ENCODE results near the gene CDC37. TPM values are rescaled to one million over a fixed set of nuclear protein-coding genes. Genes with fewer than 3 reads are reported as not detected.
"Not testable (repeated sequence)": the region's sequence is repeated elsewhere in the genome, so short reads cannot be mapped to it uniquely, and the experiment has no call there.

Gene CDC37
- total RNA-seq, 1 experiment from 2014 or later: 526 TPM

DNA sequence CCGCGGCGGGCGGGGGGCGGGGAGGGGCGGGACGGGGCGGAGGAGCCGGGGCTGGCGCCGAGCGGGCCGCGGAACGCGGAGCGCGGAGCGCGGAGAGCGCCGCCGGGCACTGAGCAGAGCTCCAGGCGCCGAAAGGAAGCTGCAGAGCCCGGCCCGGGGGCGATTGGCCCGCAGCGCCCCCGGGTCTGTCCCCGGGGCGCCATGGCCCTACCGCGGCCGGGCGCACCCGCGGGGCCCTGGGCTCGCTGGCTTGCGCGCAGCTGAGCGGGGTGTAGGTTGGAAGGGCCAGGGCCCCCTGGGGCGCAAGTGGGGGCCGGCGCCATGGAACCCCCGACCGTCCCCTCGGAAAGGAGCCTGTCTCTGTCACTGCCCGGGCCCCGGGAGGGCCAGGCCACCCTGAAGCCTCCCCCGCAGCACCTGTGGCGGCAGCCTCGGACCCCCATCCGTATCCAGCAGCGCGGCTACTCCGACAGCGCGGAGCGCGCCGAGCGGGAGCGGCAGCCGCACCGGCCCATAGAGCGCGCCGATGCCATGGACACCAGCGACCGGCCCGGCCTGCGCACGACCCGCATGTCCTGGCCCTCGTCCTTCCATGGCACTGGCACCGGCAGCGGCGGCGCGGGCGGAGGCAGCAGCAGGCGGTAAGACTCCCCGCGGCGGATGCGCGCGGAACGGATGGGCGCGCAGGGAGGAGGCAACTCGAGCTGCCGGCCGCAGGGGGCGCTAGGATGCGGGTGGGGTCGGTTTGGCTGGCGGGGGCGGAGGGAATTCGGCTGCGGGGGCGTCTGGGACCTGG is 17.3 kb upstream of the CDC37 start, which contains the start of gene PDE4A:
Gene PDE4A (plus strand): TSS at position 95 of the 796 bp plus-strand sequence. CDS start 227 bp downstream, at position 322.
- peak; percentile 47 for DNase-seq (ENCODE audit: low read depth)

DNA sequence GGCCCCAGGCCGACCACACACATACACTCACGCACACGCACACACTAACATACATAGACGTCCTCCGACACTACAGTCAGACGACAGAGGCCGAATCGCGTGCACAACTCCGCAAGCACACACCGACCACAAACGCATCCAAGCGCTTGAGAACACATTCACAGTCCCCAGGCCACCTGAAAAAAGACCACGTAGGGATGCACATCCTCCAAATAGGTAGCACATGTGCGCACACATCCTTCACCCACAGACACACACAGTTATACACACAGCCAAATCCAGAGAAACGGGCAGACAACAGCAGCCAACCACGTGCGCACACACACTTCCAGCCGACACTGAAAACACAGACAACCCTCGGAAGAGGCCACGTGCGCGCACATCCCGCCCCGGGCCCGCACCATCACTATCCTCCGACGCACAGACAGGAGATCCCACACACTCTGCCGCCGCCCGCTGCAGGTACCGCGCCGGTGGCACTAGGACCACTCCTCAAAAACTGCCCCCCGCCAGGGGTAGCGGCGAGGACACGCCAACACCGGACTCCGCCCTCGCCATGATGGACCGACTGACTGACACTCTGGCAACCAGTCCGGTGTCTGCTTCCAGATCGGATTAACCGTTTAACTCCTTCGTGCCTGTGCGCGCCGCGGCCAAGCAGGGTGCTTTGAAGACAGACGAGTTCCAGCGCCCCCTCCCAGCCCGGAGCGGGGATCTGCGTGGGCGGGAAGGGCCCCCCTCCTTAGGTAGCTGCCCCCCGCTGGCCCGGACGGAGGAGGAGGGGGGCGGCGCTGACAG is 16.5 kb upstream of the CDC37 start:
- DNase-seq (ENCODE audit: low read depth): peak; percentile 88

DNA sequence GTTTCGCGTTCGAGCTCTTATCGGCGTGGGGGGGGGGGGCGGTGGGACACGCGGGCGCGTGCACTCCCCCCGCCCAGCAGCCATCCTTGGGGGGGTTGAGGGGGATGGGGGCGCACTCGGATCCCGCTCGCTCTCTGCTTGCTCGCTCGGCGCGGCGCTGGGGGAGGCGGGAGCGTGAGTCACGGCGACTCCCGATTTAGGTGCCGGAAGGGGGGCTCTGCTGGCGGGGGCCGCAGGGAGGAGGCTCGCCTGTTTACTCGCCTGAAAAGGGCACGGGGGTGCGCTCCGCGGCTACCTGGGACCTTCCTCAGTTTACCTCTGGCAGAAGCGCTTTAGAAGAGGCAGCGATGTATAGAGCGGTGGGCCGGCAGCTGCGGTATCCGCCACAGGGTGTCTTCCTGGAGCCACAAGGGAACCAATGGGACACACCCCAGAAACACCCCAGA is 15.9 kb upstream of the CDC37 start:
- DNase-seq (ENCODE audit: low read depth): peak; percentile 60

DNA sequence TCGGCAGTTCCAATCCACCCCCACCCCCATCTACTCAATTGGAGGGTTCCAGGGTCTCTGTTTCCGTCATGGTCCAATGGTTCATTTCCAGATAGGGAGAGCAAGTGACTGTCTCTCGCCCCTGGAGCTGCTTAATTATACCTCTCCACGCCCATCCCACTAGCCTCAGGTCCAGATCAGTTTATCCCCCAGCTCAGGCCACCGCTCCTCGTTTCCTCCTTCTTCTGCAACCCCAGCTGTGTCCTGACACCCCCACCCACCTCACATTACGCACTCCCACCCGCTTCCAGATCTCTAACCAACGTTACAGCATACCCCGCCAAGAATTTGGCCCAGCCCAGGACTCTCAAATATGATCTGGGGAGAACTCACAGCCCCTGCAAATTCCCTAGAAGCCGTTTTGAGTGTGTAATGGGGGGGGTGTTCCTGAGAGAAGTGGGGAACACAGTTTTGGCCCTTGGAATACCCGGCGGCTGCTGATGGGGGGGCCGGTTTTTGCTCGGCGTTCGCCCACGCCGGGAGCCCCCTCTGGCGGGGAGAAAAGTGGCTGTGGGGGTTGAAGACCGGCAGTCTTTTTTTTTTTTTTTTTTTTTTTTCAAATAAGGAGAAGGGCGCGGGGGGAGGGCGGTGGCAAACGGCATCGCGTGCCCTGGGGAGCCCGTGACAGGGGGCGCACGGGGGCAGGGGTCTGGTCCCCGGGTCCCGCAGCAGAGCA is 15.3 kb upstream of the CDC37 start:
- no peak for DNase-seq (ENCODE audit: low read depth)

DNA sequence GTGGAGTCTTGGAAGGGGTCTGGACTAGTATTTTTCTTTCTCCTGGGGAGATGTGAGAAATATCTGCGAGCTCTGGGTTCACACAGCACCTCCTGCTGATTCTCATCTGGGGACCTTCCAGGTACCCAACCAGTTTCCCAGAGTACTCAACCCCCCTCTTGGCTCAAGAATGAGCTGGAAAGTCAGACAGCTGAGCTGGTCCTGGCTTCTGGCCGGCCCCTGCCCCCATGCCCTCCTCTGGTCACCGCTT is 14.8 kb upstream of the CDC37 start:
- DNase-seq (ENCODE audit: low read depth): peak; percentile 37

DNA sequence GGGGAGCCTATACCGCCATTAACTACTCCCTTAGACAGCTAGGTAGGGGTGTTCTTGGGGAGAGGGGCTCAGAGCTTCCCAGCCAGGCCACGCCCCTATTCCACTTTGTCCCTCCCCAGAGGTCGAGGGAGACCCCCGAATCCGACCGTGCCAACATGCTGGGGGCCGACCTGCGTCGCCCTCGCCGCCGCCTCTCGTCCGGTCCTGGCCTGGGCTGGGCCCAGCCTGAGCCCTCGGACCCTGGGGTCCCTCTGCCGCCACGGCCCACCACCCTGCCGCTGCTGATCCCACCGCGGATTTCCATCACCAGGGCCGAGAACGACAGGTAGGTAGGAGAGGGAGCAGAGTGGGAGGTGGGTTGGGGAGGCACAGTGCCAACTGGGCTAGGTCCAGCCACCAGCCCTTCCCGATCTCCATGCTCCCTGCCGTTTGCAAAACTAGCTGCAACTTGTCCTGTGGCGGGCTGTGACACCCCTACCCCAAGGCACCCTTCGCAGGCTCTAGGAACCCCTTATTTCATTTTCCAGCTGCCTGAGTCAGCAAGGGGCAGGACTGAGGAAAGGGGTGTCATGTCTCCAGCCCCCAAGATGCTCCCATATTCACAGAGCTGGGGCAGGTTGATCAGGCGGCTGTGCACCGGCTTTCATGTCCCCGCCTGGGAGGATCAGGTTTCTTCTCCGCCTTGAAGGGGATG is 14.3 kb upstream of the CDC37 start:
- no peak for DNase-seq (ENCODE audit: low read depth)

DNA sequence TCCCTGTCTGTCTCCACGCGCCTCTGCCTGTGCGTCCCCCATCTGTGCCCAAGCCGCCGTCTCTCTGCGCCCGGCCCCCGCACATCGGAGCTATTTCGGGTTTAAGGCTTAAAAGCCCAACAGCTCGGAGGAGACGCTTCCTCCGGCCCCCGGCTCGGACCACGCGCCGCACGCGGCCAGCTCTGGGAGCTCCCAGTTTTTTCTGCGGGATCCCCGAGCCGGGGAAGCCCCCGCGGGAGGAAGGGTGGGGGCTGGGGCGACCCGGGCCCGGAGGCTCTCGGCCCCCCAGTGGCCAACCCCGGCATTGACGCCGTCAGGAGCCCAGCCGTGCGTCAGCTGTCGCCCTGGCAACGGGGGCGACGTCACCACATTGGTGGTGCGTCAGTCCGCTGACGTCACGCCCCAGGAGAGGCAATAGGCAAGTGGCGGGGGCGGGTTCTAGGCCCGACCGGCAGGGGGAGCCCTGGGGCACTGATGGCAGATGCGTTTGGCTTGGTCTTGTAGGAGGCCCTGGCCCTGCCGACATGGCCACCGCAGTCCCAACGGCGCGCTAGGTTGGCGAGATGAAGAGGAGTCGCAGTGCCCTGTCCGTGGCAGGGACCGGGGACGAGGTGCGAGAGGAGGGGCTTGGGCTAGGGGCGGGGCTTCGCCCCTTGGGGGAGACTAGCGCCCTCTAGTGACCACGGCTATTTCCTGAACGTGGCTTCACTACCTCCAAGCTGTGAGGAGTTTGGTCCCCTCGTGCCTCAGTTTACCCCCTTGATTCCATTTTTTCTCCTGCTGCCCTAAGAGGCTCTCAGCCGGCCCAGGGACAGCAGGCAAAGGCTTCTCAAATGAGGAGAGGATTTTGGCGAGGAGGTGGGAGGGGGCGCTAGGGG is 13.3 kb upstream of the CDC37 start:
- DNase-seq (ENCODE audit: low read depth): peak; percentile 77

DNA sequence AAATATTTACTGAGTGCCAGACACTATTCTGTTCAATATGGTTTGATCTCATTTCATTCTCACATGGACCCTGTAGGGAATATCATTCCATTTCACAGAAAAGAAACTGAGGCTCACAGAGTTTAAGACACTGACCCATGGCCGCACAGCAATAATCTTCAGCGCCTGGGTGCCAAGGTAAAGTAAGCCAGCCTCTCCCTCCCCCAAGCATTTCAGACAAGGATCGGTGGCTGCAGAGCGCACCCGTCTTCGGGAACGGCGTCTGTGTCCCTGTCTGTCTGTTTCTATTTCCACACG is 12.7 kb upstream of the CDC37 start:
- no peak for DNase-seq (ENCODE audit: low read depth)

DNA sequence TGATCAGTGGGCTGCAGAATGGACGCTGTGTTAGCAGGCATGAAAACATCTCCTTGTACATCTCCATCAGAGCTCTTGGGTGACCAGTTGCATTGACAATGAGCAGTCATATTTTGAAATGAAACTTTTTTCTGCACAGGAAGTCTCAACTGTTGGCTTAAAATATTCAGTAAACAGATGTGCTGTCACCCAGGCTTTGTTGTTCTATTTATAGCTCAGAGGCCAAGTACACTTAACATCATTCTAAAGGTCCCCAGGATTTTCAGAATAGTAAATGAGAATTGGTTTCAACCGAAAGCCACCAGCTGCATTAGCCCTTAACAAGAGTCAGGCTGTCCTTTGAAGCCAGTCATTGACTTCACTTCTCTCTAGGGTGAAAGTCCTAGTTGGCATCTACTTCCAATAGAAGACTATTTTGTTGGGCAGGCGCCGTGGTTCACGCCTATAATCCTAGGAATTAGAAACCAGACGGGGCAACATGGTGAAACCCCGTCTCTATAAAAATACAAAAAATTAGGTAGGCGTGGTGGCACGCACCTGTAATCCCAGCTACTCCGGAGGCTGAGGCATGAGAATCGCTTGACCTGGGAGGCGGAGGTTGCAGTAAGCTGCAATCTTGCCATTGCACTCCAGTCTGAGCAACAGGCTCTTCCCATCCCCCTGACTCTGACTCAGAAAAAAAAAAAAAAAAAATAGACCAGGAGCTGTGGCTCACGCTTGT is 9.1 kb upstream of the CDC37 start:
- no peak for DNase-seq (ENCODE audit: low read depth)

DNA sequence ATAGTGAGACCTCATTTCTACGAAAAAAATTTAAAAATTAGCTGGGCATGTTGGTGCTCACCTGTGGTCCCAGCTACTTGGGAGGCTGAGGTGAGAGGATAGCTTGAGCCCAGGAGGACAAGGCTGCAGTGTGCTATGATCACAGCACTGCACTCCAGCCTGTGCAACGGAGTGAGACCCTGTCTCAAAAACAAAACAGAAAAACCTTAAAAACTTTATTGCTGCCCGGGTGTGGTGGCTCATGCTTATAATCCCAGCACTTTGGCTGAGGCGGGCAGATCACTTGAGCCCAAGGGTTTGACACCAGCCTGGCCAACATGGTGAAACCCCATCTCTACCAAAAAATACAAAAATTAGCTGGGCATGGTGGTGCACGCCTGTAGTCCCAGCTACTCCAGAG is 7.9 kb upstream of the CDC37 start:
- not testable (repeated sequence) for DNase-seq (ENCODE audit: low read depth)

DNA sequence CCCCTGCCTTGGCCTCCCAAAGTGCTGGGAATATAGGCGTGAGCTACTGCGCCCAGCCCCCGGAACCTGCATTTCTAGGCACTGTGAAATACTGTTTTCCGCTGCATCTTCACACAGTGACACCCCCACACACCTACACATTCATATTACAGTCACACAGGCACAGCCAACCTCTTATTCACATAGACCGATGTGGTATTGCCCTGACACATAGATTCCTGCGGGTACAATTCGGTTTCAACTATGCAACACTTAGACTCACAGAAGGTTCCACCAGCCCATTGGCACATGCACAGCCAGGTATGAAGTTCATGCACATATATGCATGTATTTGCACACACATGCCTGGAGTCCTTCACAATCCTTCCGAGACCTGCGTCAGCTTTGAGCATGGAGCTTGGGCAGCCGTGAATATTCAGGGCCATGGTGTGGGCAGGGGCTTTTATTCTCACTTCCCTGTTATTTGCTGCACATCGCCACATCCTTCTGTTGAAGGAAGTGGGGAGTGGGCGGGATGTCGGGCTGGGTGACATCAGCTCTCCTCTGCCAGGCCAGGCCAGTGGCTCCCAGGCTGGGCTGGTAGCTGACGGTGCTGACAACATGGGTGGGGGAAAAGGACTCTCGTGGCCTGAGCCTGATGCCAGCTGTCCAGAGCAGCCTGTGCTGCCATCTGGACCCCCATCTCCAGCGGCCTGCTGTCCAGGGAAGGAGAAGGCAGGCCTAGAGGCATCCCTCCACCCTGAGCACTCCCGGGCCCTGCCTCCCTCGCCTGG is 5.4 kb upstream of the CDC37 start:
- DNase-seq (ENCODE audit: low read depth): no peak

DNA sequence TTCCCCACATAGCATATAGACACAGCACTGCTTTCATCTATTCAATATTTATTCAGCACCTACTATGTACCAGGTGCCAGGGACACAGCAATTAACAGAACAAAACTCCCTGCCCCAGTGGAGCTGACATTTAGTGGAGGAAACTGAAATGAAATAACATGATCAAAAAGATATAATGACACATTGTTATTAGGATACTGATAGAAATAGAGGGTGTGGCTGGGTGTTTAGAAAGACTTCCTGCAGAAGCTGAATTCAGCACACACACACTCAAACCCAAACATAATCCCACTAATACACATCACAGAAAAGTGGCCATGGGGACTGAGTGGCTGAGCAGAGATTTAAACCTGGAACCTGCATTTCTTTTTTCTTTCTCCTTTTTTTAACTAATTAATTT is 3.8 kb upstream of the CDC37 start:
- no peak for DNase-seq (ENCODE audit: low read depth)

DNA sequence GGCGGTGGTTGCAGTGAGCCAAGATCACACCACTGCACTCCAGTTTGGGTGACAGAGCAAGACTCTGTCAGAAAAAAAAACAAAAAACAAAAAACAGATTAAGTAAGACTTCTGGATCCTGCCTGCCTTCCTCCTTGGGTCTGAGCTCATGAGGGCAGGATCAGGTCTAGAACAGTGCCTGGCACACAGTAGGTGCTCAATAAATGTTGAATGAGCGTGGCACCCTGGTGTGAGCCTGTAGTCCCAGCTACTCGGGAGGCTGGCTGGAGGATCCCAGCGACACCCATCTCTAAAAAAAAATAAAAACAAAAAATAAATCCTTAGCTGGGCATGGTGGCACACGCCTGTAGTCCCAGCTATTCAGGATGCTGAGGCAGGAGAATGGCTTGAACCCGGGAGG is 2.8 kb upstream of the CDC37 start:
- no peak for DNase-seq (ENCODE audit: low read depth)

DNA sequence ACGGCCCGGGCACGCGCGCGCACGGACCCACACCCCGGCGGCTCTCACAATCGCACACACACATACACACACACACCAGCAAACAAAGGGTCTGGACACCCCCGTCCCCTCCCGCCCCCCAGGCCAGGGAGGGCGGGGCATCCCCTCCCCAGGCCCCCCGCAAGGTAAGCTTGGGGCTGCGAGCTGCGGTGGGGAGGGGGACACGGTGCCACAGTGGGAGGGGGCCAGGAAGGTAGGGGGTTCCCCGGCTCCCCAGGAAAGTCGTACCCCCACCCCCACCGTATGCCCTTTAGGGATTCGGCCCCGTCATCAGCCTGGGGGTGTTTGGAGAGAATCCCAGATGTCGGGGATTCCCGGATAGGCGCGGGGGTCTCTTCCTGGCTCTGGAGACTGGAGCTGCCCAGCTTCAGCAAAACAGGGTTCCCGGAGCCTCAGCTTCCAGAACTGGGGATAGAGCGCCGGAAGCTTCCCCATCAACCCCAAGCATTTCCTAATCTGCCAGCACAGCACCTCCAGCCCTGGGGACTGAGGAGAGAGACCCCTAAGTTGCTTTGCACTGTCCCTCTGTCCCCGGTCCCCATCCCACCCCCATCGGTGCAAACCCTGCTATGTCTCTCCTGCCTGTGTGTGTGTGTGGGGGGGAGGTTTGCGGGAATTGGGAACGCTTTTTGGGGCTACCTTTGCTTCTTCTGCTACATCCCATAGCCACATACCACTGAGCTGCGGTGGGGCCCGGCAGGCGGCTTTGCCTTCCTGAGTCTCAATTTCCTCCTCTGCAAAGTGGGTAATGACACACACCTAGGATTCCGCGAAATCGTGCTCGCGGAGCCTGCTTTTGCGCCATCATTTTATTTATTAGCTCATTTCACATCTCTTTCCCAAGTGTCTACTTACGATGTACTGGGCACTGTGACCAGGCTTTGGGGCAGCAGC is 1.8 kb upstream of the CDC37 start:
- DNase-seq (ENCODE audit: low read depth): no peak

DNA sequence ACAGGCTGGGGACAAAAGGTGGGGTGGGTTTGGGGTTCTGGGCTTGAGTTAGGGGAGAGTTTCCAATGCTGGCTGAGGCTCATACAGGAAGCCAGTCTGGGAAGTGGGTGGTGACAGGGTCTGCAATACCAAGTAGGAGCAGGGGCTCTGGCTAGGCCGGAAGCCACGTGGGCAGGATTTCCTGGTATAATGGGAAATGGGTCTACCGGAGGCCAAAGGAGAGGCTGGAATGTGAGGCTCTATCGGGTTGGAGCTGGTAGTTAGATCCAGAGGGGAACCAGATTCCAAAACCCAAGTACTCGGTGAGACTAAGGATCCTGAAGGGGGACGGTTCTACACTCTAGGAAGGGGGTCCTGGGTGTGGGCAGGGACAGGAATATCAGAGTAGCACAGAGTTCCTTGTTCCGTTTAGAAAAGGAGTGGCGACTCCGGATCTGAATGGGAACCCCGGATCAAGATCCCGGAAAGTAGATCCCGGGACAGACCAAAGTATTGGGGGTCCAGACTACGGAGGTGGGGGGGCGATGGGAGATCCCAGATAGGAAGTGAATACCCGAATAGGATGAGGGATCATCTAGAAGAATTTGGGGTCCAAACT is 802 bp downstream of the CDC37 start:
- peak; percentile 60 for DNase-seq (ENCODE audit: low read depth)

DNA sequence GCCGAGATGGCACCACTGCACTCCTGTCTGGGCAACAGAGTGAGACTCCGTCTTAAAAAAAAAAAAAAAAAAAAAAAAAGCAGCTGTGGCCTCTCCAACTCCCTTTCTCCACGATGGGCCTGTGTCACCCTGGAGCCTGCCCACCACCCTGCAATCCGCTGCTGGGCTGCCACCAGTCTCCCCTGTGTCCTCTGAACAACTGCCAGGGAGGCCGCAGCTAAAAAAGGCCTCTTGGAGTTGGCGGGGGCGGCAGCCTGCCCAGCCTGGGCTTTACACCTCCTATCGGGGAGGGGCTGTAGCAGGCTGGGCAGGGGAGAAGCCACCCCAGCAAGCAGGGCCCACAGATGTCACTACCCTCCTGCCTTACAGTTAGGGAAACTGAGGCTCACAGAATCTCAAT is 3.5 kb downstream of the CDC37 start:
- DNase-seq (ENCODE audit: low read depth): no peak

DNA sequence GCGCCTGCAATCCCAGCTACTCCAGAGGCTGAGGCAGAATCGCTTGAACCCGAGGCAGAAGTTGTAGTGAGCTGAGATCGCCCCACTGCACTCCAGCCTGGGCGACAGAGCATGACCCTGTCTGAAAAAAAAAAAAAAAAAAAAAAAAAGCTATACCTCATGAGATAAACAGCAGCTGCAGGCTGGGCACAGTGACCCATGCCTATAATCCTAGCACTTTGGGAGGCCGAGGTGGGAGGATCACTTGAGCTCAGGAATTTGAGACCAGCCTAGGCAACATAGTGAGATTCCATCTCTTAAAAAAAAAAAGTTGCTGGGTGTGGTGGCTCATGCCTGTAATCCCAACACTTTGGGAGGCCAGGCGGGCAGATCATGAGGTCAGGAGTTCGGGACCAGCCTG is 4.0 kb downstream of the CDC37 start:
- DNase-seq (ENCODE audit: low read depth): not testable (repeated sequence)

DNA sequence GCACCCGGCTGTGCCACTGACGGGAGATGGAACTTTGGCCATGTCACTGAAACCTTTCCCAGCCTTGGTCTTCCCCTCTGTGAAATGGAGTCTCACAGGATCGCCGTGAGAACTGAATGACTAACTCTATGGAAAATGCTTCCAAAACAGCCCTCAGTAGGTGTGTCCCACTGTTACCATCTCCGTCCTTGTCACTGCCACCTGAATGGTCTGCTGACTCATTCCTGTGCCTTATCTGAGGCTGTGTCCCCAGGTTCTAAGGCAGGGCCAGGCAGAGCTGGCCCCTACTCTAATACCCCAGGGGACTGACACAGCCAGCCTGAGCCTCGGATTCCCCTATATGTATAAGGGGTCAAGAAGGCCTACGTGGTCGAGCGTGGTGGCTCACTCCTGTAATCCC is 4.5 kb downstream of the CDC37 start:
- DNase-seq (ENCODE audit: low read depth): no peak

Data from HT1080 (cell line).